ENCODE results near the gene SLC12A3. TPM values are rescaled to one million over a fixed set of nuclear protein-coding genes. Genes with fewer than 3 reads are reported as not detected.

The SLC12A3 gene
- total RNA-seq, 4 donors from 2014 or later = not detected

DNA sequence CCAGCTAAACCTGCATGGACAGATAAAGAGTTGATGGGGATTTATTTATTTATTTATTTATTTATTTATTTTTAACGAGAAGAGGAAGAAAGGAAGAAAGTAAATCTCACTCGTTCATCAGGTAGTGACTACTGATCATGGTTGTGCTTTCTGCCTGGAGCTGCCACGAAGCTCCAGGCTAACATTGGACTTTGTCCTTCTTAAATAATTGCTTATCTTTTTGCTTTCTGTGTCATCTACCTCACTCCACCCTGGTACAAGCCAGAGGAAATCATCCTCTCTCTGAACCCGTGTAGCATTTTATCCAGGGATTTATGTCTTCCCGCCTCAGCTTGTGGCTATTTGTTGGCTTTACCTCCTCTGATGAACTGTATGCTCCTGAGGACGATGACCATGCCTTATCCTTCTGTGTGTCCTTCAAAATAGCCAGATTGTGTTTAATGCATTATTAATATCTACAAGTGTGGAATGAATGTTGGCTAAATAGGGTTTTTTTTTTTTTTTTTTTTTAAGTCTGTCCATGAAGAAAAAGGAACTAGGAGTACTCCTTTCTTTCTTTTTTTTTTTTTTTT is 8.0 kb upstream of the SLC12A3 start:
- H3K27ac ChIP-seq = no peak overlapping the region
- peaks cover 0 to 7% (median 0%) of the 10 kb centered on the region in 4 donors for H3K4me1 ChIP-seq
- TF ChIP-seq POLR2A (IDR thresholded peaks at IDR 0.05) (no peak), EP300 (IDR thresholded peaks at IDR 0.05) (no peak)
- TF ChIP-seq, protein P1, sequence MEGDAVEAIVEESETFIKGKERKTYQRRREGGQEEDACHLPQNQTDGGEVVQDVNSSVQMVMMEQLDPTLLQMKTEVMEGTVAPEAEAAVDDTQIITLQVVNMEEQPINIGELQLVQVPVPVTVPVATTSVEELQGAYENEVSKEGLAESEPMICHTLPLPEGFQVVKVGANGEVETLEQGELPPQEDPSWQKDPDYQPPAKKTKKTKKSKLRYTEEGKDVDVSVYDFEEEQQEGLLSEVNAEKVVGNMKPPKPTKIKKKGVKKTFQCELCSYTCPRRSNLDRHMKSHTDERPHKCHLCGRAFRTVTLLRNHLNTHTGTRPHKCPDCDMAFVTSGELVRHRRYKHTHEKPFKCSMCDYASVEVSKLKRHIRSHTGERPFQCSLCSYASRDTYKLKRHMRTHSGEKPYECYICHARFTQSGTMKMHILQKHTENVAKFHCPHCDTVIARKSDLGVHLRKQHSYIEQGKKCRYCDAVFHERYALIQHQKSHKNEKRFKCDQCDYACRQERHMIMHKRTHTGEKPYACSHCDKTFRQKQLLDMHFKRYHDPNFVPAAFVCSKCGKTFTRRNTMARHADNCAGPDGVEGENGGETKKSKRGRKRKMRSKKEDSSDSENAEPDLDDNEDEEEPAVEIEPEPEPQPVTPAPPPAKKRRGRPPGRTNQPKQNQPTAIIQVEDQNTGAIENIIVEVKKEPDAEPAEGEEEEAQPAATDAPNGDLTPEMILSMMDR (IDR thresholded peaks at IDR 0.05) = no peak
- WGBS, 2 donors = 61 to 70% methylated on average over 6 of the region's 6 CpGs
- DNase-seq (ENCODE audit: low spot score in 2 of 2) = no peak
- H3K36me3 ChIP-seq = no peaks in the 10 kb centered on the region
- no peaks in the 10 kb centered on the region for H3K27me3 ChIP-seq
- H3K4me3 ChIP-seq = no peak overlapping the region
- H3K9me3 ChIP-seq = no peaks in the 10 kb centered on the region

DNA sequence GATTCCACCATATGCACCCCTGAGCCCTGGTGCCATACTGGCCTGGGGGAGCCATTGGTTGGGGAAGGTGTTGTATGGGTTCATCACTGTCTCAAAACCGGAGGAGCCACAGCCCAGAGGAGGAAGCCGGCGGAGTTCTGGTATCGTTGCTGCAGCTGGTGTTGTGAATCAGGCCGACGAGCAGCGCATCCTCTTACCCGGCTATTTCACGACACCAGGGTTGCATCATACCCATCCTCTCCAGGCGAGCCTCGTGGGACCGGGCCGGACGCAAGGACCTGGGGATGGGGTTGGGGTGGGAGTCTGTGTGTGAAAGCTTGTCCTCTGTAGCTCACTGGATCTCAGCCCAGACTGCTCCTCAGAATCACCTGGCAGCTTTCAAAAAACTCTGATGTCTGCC is 6.6 kb upstream of the SLC12A3 start:
- TF ChIP-seq, protein P1 (IDR thresholded peaks at IDR 0.05) = no peak
- TF ChIP-seq POLR2A (IDR thresholded peaks at IDR 0.05) (no peak), EP300 (IDR thresholded peaks at IDR 0.05) (no peak)
- no peaks in the 10 kb centered on the region for H3K27me3 ChIP-seq
- no peaks in the 10 kb centered on the region for H3K36me3 ChIP-seq
- DNase-seq (ENCODE audit: low spot score in 2 of 2) = no peak
- H3K4me1 ChIP-seq = peaks cover 0 to 7% (median 0%) of the 10 kb centered on the region in 4 donors
- H3K27ac ChIP-seq = no peak overlapping the region
- no peaks in the 10 kb centered on the region for H3K9me3 ChIP-seq
- no peak overlapping the region for H3K4me3 ChIP-seq
- 96% methylated on average over 12 to 14 of the region's 14 CpGs for WGBS, 2 donors

DNA sequence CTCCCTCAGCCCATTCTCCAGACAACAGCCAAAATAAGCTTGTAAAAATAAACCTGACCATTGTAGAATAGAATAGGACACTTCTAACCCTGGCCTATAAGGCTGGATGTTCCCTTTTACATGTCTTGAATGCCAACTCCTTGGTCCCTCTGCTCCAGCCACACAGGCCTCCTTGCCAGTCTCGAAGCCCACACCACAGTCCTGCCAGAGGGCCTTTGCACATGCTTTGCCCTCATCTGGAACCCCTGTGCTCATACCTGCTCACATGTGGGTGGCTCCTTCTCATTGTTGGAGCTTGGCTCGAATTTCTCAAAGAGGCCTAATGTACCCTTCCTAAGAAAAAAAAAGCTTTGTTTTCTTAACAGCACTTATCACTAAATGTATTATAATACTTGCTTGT is 5.4 kb upstream of the SLC12A3 start:
- WGBS, 2 donors = 80 to 81% methylated on average over 2 of the region's 2 CpGs

DNA sequence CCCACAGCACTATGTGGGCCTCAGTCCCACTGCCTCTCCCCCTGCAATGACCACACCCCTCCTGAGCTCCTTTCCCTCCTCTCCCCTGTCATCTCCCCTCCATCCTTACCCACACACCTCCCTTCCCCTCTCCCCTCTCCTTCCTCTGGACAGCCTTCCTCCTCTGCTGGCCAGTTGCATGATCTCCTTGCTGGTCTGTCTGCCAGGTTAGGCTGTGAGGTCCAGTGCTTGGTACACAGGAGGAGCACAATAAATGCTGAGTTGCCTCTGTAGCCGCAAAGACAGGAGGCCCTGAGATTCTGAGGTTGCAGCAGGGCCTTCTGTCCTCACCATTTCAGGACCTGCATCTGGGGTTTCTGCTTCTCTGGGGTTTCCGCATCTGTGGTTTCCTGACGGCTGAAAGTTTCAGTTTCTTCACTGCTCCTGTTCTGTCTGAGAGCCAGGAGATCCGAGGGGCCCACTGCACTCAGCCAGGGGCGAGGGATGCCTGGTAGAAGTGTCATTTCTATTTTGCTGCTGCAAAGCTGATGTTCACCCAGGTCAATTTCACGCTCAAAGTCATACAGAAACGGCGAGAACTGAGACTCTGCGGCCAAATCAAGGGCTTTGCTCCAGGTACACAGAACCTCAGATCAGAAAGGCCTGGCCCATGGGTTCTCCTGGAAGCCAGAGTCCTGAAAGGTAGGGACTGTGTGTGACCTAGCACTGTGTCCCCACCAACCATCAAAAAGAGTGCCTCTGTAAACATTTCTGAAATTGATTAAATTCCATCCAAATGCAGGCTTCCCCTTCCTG is 4.6 kb upstream of the SLC12A3 start:
- Histone ChIP-seq H3K36me3 (no peaks in the 10 kb centered on the region), H3K27ac (no peak overlapping the region), H3K4me3 (no peak overlapping the region), H3K4me1 (peaks cover 0 to 7% (median 0%) of the 10 kb centered on the region in 4 donors), H3K27me3 (no peaks in the 10 kb centered on the region), H3K9me3 (no peaks in the 10 kb centered on the region)
- 58 to 70% methylated on average over 9 of the region's 9 CpGs for WGBS, 2 donors
- DNase-seq (ENCODE audit: low spot score in 2 of 2) = no peak
- TF ChIP-seq POLR2A (IDR thresholded peaks at IDR 0.05) (no peak), EP300 (IDR thresholded peaks at IDR 0.05) (no peak)
- TF ChIP-seq, protein P1 (IDR thresholded peaks at IDR 0.05) = no peak

More for the DNA sequence above, 5.4 kb upstream of the SLC12A3 start:
- H3K36me3 ChIP-seq = no peaks in the 10 kb centered on the region
- TF ChIP-seq POLR2A (IDR thresholded peaks at IDR 0.05) (no peak), EP300 (IDR thresholded peaks at IDR 0.05) (no peak)
- TF ChIP-seq, protein P1 (IDR thresholded peaks at IDR 0.05) = no peak
- no peak overlapping the region for H3K4me3 ChIP-seq
- no peak overlapping the region for H3K27ac ChIP-seq
- peaks cover 0 to 7% (median 0%) of the 10 kb centered on the region in 4 donors for H3K4me1 ChIP-seq
- no peak for DNase-seq (ENCODE audit: low spot score in 2 of 2)
- no peaks in the 10 kb centered on the region for H3K9me3 ChIP-seq
- H3K27me3 ChIP-seq = no peaks in the 10 kb centered on the region

DNA sequence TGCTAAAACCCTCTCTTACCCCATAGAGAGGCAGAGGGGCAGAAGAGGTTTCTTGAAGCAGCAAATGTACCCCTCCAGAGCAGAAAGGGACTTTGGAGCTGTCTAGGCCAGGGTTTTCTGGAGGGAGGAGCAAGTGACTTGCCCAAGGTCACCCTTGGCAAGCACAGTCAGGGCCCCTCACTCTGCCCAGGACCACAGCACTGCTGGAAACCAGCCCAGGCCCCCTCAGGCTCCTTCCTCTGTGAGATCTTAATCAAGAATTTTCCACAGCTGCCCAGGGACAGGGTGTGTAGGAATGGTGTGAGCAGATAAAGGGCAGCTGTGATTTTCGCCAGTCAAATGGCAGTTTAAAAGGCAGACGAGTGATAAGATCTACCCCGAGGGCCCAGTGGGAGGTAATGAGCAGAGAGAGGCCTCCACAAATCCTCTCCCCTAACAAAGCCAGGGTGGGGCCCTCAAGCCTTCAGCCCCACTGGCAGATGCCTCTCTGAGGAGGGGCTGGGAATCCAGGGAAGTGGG is 3.9 kb upstream of the SLC12A3 start:
- no peaks in the 10 kb centered on the region for H3K9me3 ChIP-seq
- H3K4me3 ChIP-seq = no peak overlapping the region
- no peaks in the 10 kb centered on the region for H3K36me3 ChIP-seq
- WGBS, 2 donors = 56 to 65% methylated on average over 3 of the region's 3 CpGs
- peaks cover 0 to 7% (median 0%) of the 10 kb centered on the region in 4 donors for H3K4me1 ChIP-seq
- no peak for DNase-seq (ENCODE audit: low spot score in 2 of 2)
- no peak for TF ChIP-seq EP300 (IDR thresholded peaks at IDR 0.05)
- TF ChIP-seq POLR2A (IDR thresholded peaks at IDR 0.05) = no peak
- TF ChIP-seq, protein P1 (IDR thresholded peaks at IDR 0.05) = no peak
- H3K27me3 ChIP-seq = no peaks in the 10 kb centered on the region
- H3K27ac ChIP-seq = no peak overlapping the region
